HG03095 (cell line): Measurements from ENCODE around the gene NOL8.
A peak's percentile ranks its signal among the peaks of the same experiment; 100 is the strongest.

Source experiments
- ATAC-seq: cut with Tn5 transposase; IDR thresholded peaks from one replicate; pipeline ENCODE4 v1.9.1; 2021; ENCODE audit warnings: moderate library complexity; ENCODE audit not compliant: unreplicated experiment

Gene NOL8

GRCh38 chr9:92325269-92325990 lies at the start of gene NOL8, which contains the start of gene CENPP:
TSS of gene NOL8 (minus strand) at chr9:92325350. CDS start at chr9:92324161, 1,189 bp downstream.
TSS of gene CENPP (plus strand) at chr9:92325953.
- ATAC-seq = peak; percentile 88

GRCh38 chr9:92373167-92373566 lies 48.0 kb upstream of the NOL8 start:
- no peak for ATAC-seq

- no peak for ATAC-seq
These were observed 43.9 kb upstream of the NOL8 start for GRCh38 chr9:92369075-92369474.

- ATAC-seq = no peak
These were observed 34.9 kb upstream of the NOL8 start for GRCh38 chr9:92360083-92360482.

GRCh38 chr9:92359394-92359995 lies 34.3 kb upstream of the NOL8 start:
- no peak for ATAC-seq

GRCh38 chr9:92353051-92353450 lies 27.9 kb upstream of the NOL8 start:
- no peak for ATAC-seq

GRCh38 chr9:92350740-92351133 lies 25.6 kb upstream of the NOL8 start:
- no peak for ATAC-seq

GRCh38 chr9:92349771-92350739 lies 24.9 kb upstream of the NOL8 start:
- ATAC-seq = no peak

GRCh38 chr9:92345582-92345981 lies 20.4 kb upstream of the NOL8 start:
- ATAC-seq = no peak

- no peak for ATAC-seq
These were observed 17.8 kb upstream of the NOL8 start for GRCh38 chr9:92342825-92343488.

GRCh38 chr9:92341578-92341977 lies 16.4 kb upstream of the NOL8 start:
- ATAC-seq = no peak

GRCh38 chr9:92333282-92333634 lies 8.1 kb upstream of the NOL8 start:
- no peak for ATAC-seq

- no peak for ATAC-seq
These were observed 7.6 kb upstream of the NOL8 start for GRCh38 chr9:92332577-92333281.

- no peak for ATAC-seq
These were observed 3.1 kb upstream of the NOL8 start for GRCh38 chr9:92328225-92328624.

- no peak for ATAC-seq
These were observed 2.2 kb upstream of the NOL8 start for GRCh38 chr9:92327283-92327850.

GRCh38 chr9:92325991-92326500 lies 896 bp upstream of the NOL8 start:
- peak; percentile 2 for ATAC-seq

- ATAC-seq = no peak
These were observed 271 bp downstream of the NOL8 start for GRCh38 chr9:92324889-92325268.

GRCh38 chr9:92324431-92324830 lies 719 bp downstream of the NOL8 start:
- ATAC-seq = no peak

GRCh38 chr9:92315456-92315855 lies 9.7 kb downstream of the NOL8 start:
- ATAC-seq = no peak

- no peak for ATAC-seq
These were observed 11.5 kb downstream of the NOL8 start for GRCh38 chr9:92313624-92314012.
